HPDE6-E6E7 (cell line): ENCODE measurements around the gene IGHMBP2.

Experiments
- DNase-seq: peaks from one replicate; pipeline ENCODE4 v3.0.0; 2011; ENCODE audit warnings: missing footprints; ENCODE audit errors: extremely low spot score

The IGHMBP2 gene

DNA sequence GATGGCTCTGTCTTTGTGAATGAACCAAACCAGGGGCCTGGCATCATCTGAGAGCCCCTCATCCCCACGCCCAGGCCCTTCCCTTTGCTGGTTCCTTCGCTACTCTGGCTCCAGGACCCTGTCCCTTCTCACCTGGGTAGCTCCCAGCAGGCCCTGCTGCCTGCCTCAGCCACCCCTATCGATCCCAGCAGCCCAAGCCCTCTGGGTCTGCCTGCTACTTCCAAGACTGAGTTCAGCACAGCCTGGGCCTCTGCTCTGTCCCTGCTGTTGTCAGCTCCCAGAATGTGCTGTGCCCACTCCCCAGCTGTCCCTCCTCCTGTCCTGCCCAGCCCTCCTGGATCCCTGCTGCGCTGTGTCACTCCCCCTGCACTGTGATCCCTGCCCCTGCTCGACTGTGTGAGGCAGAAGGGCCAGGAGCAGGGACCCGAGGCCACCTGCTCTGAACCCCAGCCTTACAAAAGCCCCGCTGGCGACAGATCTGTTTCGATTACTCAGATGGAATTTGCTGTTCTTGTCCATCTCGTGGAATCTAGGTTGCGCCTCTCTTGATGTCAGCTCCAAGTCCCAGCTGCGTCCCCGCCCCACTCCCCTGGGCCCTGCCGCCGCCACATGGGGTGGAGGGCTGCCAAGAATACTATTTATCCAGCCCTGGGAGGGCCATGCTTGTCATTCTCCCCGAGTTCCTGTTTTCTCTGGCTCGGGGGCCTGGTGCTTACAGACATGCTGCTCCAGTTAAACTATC lies 13.0 kb upstream of the IGHMBP2 start:
- DNase-seq = no peak

- DNase-seq = no peak
Observed at GRCh38 chr11:68891351-68891948, 12.2 kb upstream of the IGHMBP2 start.

DNA sequence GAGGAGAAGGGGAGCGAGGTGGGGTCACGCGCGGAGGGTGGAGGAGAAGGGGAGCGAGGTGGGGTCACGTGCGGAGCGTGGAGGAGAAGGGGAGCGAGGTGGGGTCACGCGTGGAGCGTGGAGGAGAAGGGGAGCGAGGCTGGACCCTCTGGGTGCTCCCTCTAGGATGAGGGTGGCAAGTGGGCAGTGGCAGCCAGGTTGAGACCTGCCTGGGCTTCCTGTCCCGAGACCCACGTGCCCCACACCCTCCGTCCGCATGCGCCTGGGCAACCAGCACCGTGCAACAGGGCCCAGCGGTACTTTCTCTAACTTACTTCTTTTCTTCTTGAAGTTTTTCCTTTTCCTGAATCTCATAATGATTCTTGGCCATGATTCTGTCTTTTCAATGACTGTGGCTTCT lies 11.1 kb upstream of the IGHMBP2 start:
- no peak for DNase-seq

DNA sequence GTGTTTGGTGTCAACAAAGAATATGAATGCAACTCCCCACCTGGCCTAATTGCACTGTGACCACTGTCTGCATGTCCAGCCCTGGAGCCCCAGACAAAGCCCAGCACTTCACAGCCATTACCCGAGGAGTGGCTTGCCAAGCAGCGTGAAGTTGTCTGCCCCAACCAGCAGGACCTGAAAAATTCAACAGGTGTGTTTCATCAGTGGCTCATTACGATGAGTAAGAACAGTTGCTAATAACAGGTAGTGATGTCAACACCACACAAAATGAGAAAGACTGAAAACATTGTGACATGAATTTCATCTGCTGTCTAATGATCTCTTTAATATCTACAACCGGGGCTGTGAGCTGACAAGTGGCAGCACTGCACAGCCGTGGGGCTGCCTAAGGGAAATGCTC lies 10.4 kb upstream of the IGHMBP2 start:
- no peak for DNase-seq

- no peak for DNase-seq
Observed at GRCh38 chr11:68896171-68896959, 7.3 kb upstream of the IGHMBP2 start.

- no peak for DNase-seq
Observed at GRCh38 chr11:68897441-68897840, 6.2 kb upstream of the IGHMBP2 start.

DNA sequence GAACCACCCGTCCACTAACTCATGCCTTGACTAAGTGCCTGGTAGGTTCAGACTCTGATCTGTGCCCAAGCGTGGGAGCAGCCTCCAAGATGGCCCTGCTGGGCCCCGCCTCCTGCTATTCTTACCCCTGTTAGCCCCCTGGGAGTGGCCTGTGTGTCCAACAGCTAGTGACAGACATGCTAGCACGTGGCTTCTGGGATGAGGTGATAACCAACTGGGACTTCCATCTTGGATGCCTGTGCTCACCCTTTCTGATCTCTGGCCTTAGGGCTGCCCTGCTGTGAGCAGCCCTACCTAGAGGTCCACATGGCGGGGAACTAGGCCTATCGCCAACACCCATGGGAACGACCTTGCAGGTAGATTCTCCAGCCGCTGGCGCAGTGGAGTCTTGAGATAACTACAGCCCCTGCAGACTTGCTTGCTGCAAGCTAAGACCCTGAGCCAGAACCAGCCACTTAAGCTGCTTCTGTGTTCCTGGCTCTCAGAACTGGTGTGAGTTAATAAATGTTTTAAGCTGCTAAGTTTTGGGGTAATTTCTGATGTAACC lies 2.8 kb upstream of the IGHMBP2 start:
- no peak for DNase-seq

GRCh38 chr11:68904248-68904847 lies 657 bp downstream of the IGHMBP2 start:
- DNase-seq = no peak

- no peak for DNase-seq
Observed at GRCh38 chr11:68905421-68906360, 2.0 kb downstream of the IGHMBP2 start.

GRCh38 chr11:68908273-68908672 lies 4.6 kb downstream of the IGHMBP2 start:
- no peak for DNase-seq

DNA sequence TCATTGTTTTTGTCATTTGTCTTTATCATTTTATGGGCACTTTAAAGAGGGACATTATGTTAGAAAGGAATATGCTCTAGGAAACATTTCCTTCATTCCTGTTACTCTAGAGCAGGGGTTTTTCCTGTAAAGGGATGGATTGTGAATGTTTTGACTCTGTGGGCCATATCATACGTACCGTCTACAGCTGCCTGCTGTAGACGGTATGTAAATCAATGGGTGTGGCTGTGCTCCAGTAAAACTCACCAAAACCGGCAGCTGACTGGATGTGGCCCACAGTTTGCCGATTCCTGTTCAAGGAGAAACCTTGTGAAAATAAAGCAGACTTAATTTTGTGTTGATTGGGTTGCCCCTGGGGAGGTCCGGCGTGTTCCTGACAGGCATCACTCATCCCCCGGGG lies 7.3 kb downstream of the IGHMBP2 start:
- DNase-seq = no peak

DNA sequence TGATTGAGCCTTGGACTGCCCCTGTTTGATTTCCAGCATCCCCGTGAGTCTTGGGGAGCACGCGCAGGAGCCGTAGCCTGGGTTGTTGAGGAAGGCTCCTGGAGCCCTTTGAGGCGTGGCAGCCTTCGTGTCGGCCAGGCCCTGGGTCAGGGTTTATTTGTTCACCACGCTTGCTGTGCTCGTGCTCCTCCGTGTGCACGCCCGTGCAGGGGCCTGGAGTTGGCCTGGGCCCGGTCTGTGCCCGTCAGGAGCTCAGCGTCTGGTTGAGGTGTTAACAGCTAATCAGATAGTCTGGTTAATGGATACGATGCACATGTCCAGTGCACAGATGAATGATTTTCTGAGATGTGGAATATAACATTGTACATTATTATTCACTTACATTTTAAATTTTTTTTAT lies 8.0 kb downstream of the IGHMBP2 start:
- no peak for DNase-seq

DNA sequence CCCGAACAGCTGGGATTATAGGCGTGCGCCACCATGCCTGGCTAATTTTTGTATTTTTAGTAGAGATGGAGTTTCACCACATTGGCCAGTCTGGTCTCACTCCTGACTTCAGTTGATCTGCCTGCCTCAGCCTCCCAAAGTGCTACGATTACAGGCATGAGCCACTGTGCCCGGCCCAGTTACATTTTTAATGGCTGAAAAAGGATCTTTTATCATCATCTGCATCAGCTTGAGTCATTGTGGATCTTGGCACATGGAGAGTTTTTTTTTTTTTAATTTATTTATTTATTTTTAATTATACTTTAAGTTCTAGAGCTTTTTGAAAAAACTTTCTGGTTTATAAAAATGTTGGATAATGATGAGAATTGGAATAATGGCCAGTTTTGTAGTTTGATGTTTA lies 8.6 kb downstream of the IGHMBP2 start:
- DNase-seq = no peak

GRCh38 chr11:68913188-68913587 lies 9.5 kb downstream of the IGHMBP2 start:
- DNase-seq = no peak

DNA sequence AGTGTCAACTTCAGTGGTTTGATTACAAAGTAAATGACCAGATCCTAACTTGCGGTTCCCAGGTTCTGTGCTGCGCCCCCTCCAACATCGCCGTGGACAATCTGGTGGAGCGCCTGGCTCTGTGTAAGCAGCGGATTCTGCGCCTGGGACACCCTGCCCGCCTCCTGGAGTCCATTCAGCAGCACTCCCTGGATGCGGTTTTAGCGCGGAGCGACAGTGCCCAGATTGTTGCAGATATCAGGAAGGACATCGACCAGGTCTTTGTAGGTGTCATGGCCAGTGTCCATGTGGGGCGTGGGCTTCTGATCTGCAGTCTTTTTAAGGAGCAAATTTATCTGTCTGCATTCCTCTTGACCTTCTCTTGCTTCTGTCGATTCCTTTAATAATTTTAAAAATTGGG lies 11.1 kb downstream of the IGHMBP2 start:
- DNase-seq = no peak

- no peak for DNase-seq
Observed at GRCh38 chr11:68916439-68916838, 12.7 kb downstream of the IGHMBP2 start.

DNA sequence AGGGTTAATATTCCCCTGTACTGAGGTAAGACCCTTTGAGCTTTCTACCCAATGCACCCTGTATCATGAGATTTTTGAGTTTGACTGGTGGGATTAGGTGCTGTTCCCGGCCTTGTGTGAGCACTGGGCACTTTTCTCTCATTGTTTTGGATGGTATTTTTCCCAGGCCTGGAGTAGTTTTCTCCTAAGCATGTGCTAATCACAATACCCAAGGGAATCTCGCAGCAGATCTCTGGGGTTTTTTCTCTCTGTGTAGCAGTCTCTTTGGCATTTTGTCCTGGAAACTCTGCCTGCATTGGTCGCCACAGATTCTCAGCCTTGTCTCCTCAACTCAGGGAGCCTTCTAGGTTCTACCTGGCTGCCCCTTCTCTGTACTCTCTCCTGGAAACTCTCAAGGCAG lies 19.9 kb downstream of the IGHMBP2 start:
- no peak for DNase-seq

DNA sequence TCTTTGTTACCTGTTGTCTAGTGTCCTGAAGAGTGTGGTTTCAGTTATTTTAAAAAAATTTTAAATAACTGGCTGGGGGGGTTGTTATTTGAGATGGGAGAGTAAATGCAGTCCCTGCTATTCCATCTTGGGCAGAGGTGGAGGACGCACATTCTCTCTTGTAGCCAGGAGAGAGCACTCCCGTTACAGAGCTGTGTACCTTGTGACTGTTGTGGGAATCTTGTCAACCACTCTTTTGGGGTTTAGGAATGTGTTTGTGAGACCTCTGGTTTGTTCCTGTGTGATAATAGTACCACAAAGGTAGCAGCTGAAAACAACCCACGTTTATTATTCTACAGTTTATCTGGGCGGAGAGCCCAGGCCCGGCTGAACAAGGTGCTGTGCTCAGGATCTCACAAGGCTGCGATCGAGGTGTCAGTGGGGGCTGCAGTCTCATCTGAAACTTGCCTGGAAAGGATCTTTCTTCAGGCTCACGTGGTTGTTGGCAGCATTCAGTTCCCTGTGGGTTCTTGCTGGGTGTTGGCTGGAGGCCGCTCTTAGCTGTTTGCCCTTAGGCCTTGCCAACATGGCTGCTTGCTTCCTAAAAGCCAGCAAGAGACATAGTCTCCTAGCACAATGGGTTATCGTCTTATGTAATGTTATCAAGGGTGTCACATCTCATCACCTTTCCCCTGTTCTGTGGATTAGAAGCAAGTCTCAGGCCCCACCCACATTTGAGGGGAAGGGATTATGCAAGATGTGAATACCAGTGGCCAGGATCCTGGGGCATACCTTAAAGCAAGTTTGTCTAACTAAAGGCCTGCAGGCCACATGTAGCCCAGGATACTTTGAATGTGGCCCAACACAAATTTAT lies 20.6 kb downstream of the IGHMBP2 start:
- no peak for DNase-seq

DNA sequence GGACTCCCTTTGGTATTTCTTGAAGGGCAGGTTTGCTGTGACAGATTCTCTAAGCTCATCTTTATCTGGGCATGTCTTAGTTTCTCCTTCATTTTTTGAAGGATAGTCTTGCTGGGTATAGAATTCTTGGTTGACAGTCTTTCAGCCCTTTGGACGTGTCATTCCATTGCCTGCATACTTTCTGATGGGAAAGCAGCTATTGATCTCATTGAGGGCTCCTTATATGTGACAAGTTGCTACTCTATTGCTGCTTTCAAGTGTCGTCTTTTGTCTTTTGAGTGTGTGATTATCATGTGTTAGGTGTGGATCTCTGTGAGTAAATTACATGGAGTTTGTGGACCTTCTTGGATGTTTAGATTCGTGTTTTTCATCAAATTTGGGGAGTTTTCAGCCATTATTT lies 21.9 kb downstream of the IGHMBP2 start:
- DNase-seq = no peak
